22Rv1 (cell line): ENCODE results near the gene GNPTAB.

ENCODE experiments used
- ZFX ChIP-seq: fragments of 450-650 bp; IDR thresholded peaks from 2 replicates; pipeline ENCODE4 v1.6.1; 2017; ENCODE audit warnings: antibody characterized with exemption, borderline replicate concordance
- TF ChIP-seq, protein P1 (sequence below): fragments of 450-650 bp; IDR thresholded peaks from 2 replicates; pipeline ENCODE4 v1.5.1; 2017; ENCODE audit warnings: mild to moderate bottlenecking

DNA sequence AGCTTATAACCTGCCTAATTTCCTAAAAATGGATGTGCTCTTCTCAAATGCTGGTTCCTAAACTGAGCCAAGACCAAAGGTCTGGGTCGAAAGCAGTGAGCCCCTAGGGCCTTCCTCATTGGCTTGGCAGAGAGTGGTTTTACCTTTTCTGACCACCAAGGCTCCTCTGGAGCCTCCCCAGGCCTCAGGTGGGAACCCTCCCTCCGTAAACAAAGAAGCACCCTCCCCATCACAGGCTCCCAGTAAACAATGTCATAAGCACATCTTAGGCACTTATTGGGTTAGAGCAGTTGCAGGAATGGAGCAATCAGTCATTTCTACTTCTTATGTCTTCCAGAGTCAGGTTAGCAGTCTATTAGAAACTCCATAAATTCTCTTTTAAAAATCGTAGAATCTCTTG is 127.3 kb downstream of the GNPTAB start:
- TF ChIP-seq, protein P1, sequence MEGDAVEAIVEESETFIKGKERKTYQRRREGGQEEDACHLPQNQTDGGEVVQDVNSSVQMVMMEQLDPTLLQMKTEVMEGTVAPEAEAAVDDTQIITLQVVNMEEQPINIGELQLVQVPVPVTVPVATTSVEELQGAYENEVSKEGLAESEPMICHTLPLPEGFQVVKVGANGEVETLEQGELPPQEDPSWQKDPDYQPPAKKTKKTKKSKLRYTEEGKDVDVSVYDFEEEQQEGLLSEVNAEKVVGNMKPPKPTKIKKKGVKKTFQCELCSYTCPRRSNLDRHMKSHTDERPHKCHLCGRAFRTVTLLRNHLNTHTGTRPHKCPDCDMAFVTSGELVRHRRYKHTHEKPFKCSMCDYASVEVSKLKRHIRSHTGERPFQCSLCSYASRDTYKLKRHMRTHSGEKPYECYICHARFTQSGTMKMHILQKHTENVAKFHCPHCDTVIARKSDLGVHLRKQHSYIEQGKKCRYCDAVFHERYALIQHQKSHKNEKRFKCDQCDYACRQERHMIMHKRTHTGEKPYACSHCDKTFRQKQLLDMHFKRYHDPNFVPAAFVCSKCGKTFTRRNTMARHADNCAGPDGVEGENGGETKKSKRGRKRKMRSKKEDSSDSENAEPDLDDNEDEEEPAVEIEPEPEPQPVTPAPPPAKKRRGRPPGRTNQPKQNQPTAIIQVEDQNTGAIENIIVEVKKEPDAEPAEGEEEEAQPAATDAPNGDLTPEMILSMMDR = no peak
- TF ChIP-seq ZFX = no peak
